Suppressor macrophage treated with lipopolysaccharide for 4 hours (primary cell): ENCODE measurements around the gene TYRO3.
A peak's percentile ranks its signal among the peaks of the same experiment; 100 is the strongest.

ENCODE experiments used
- DNase-seq: peaks from one replicate; pipeline ENCODE4 v3.0.0-alpha.2; 2020

TYRO3 gene

GRCh38 chr15:41558400-41559238, at the start of gene TYRO3:
TYRO3 (plus strand) TSS chr15:41559212; CDS start chr15:41559258, 46 bp downstream.
- DNase-seq, result peak; percentile 58

- no peak for DNase-seq
Measured at GRCh38 chr15:41510728-41511127, 48.3 kb upstream of the TYRO3 start.

- no peak for DNase-seq
Measured at GRCh38 chr15:41511331-41511898, 47.6 kb upstream of the TYRO3 start.

GRCh38 chr15:41511899-41512369, 47.1 kb upstream of the TYRO3 start:
- no peak for DNase-seq

- DNase-seq, result no peak
Measured at GRCh38 chr15:41512512-41512939, 46.5 kb upstream of the TYRO3 start.

- no peak for DNase-seq
Measured at GRCh38 chr15:41512940-41513505, 46.0 kb upstream of the TYRO3 start.

- DNase-seq, result no peak
Measured at GRCh38 chr15:41513506-41514227, 45.3 kb upstream of the TYRO3 start, which contains the start of gene LTK. LTK (minus strand) TSS chr15:41513827; CDS start chr15:41513709, 118 bp downstream.

GRCh38 chr15:41517895-41518449, 41.0 kb upstream of the TYRO3 start:
- no peak for DNase-seq

- no peak for DNase-seq
Measured at GRCh38 chr15:41520636-41521035, 38.4 kb upstream of the TYRO3 start.

GRCh38 chr15:41521614-41522013, 37.4 kb upstream of the TYRO3 start:
- no peak for DNase-seq

- DNase-seq, result no peak
Measured at GRCh38 chr15:41523097-41523496, 35.9 kb upstream of the TYRO3 start.

GRCh38 chr15:41530363-41530956, 28.6 kb upstream of the TYRO3 start:
- DNase-seq, result no peak

GRCh38 chr15:41535544-41535943, 23.5 kb upstream of the TYRO3 start:
- no peak for DNase-seq

- no peak for DNase-seq
Measured at GRCh38 chr15:41536866-41537265, 22.1 kb upstream of the TYRO3 start.

GRCh38 chr15:41543521-41543870, 15.5 kb upstream of the TYRO3 start:
- DNase-seq, result no peak

- DNase-seq, result peak; percentile 32
Measured at GRCh38 chr15:41544650-41545015, 14.4 kb upstream of the TYRO3 start.

- DNase-seq, result no peak
Measured at GRCh38 chr15:41545218-41545617, 13.8 kb upstream of the TYRO3 start.

- no peak for DNase-seq
Measured at GRCh38 chr15:41546851-41547786, 11.9 kb upstream of the TYRO3 start.

GRCh38 chr15:41550066-41550775, 8.8 kb upstream of the TYRO3 start:
- DNase-seq, result no peak

GRCh38 chr15:41553731-41554130, 5.3 kb upstream of the TYRO3 start:
- DNase-seq, result no peak

- no peak for DNase-seq
Measured at GRCh38 chr15:41554343-41554742, 4.7 kb upstream of the TYRO3 start.
